Limb (tissue), 2 donors: Measurements from ENCODE around the gene CERKL.

Experiments used
- DNase-seq, 2 donors: peaks; one replicate each; pipeline ENCODE4 v3.0.0-alpha.2; 2016; ENCODE audit errors: extremely low spot score in 2 of 2

CERKL gene

DNA sequence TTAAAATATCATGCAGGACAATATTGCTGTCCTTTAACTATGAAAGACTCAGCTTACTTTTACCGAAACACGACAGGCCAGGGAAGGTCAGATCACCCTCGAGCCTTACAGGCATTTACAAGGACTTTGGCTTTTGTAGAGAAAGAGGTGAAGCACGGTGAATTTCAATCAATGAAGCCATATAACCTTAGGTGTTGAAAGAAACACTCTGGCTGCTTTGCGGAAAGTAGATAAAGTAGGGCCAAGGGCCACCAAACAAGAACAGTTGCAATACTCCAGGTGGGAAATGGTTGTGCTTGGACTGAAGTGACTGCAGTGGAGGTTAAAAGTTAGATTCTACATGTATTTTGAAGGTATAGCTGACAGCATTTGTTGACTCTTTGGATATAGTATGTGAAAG, 80.5 kb downstream of the CERKL start:
- DNase-seq = no peak

DNA sequence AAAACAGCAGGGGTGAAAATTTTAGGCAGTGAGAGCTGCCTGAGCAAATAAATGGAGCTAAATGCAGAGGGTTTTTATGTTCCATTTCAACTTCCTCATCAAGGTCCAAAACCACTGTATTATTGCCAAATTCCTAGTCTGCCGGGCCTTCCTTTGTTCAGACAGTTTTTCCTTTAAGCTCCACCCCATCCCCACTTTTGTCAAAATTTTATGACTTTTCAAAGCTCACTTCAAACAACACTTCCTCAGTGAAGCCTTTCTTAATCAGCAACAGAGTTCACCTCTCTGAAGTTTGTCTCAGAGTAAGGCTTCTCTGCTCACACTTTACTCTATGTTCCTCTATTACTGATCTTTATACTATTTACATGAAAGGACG, 81.3 kb downstream of the CERKL start:
- no peak for DNase-seq

GRCh38 chr2:181575024-181575649, 81.8 kb downstream of the CERKL start:
- no peak for DNase-seq

- DNase-seq = no peak
Observed at GRCh38 chr2:181574321-181574720, 82.6 kb downstream of the CERKL start.

GRCh38 chr2:181573140-181573736, 83.7 kb downstream of the CERKL start:
- DNase-seq = peak in 1 of 2 donors; percentile 57

- DNase-seq = no peak
Observed at GRCh38 chr2:181570833-181571661, 85.9 kb downstream of the CERKL start.

GRCh38 chr2:181570059-181570458, 86.8 kb downstream of the CERKL start:
- DNase-seq = no peak

DNA sequence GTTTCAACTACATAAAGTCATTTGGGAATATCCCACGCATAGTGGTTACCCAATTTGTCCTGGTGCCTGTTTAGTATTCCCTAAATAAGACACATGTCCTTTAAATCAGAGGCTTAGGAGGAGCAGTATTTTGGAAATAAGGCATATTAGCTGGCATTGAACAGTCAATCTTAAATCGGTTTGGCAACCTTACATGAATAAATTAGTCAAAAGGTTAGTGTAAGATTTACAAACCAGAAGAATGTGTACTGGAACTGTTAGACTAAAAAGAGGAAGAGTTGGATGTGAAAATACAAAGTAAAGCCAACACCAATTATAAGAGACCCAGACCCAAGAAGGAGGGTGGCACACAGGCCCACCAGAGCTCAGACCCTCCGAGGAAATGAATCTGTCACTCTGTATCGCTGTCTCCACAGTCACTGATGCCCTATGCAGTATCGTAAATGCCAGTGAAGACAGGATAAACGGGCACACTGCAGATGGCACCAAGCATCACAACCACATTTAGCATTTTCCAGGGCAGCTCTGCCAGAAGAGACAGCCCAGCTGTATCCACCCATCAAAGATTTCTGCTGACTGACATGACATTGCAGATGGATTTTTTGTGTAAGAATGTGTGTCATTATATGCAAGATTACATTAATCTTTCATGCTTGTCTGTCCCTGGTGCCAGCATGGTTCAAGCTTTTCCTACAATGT, 90.4 kb downstream of the CERKL start:
- DNase-seq = no peak

DNA sequence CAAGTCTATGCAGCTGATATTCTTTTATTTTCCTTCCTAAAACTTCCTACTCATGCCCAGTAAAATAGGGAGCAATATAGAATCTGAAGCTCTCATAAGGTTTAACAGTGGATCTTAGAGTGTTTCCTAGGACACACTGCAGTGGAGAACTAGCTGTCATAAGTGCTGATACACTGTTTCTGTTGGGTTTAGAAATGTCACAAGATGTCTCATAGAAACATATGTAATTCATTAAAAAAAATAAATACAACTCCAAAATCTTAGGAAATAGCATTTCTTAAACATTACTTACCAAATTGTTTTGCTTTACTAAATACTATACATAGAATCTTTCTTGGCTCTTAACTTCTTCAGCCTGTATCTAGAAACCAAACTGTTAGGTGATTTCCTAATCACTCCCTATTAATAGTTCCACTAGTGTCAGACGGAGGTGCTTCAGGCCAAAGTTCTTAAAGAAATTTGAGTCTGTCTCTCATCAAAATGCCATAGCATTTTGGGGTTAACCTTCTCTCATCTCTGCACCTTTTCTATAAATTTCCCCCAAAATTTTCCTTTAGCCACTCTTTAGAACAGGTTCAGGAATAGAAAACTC, 93.7 kb downstream of the CERKL start:
- DNase-seq = no peak

DNA sequence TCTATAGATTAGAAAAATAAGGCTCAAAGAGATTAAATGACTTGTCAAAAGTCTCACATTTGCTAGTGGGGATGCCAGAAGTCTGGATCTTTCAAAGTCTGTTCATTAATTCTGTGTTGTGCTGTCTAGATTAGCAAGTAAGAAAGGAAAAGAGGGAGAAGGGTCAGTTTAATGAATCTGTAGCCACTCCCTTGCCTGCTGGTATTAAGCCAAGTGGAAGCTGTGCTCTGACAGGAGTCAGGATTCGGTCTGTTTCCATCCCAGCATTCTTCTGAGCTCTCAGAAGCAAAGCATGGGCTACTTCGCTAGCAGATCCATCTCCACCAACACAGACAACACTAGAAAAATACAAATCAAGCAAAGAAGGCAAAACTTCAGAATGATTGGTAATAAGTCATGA, 98.5 kb downstream of the CERKL start:
- no peak for DNase-seq

DNA sequence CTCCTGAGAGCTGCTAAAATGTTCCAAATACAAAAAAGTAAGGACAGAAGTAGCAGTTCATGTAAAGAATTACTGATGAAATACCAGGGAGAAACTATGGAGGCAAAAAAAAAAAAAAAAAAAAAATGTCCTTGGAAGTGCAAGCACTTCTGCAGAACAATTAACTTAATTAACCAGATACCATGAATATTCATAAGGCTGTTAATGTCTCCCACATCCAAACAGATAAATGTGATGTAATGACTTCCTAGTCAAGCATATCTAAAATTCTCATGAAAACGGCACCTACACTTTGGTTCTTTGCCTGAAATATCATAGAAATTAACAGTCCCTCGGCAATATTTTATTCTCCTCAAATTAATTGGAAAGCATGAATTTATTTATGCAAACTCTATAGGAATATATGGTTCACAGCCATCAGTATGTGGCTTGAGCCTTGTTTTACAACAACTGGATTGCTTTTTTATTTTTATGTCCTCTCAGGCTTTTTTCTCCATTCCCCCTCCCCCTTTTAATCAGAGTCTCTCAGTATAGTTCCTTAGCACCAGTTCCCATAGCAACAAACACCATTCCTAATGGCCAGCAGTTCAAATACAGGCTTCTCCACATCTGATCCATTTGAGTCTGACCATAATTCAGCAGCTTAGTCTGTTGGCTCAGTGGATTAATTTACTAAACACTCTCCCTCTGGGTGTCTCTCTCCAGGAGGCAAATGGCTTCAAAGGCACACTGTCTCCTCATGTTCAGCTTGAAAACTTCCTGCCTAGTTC, 102.7 kb downstream of the CERKL start:
- no peak for DNase-seq

DNA sequence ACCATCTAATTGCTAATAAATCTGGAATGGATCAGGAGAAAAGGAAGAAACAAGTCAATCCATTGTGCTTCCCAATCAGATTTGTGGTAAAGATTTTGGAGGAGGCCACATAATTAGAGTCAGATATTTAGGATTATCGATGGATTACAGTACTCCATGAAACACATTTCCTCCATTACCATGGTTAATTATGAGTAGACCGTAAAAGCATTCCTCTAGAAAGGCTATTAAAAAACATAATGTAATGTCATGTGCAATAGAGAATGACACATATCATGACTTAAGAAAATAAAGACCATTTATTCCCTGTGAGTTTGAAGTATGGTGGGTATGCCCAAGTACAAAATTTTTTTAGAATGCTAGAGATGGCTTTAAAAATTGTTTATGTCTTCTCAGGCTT, 103.7 kb downstream of the CERKL start:
- DNase-seq = no peak

- DNase-seq = no peak
Observed at GRCh38 chr2:181552808-181553207, 104.1 kb downstream of the CERKL start.

GRCh38 chr2:181546086-181546485, 110.8 kb downstream of the CERKL start:
- no peak for DNase-seq

GRCh38 chr2:181542170-181542569, 114.7 kb downstream of the CERKL start:
- DNase-seq = no peak

GRCh38 chr2:181540421-181540820, 116.5 kb downstream of the CERKL start:
- no peak for DNase-seq

GRCh38 chr2:181536730-181537129, 120.2 kb downstream of the CERKL start:
- DNase-seq = no peak

GRCh38 chr2:181528441-181528840, 128.5 kb downstream of the CERKL start:
- DNase-seq = no peak

DNA sequence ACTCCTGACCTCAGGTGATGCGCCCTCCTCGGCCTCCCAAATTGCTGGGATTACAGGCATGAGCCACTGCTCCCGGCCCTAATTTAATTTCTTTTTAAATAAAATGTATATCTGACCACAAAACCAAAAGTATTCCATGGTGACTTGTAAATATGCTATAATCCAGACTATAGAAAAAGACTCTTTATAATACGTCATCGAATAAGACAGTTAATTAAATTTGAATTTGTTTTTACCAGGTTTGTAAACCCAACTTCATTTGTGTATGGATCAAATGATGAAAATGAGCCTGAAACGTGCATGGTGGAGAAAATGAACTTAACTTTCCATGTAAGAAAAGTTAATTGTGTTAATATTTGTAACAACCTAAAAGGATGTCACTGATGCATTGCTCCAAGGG, 129.8 kb downstream of the CERKL start:
- no peak for DNase-seq

DNA sequence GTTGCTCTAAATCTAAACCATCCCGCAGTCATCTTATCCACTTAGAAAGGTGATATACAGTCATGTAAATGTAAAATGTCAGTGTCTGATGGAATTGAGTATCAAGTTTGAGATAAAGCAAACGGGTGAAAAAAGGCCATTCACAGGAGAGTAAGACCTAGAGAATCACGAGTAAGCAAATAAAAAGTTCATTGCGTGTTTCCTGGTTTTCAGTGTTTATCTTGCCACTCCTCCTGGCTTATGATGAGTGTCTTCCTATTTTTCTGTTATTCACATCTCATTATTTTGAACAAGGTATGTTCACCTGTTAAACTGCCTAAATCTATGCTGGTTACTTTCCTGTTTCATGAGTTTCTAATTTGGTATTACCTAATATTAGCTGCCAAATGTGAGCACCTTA, 130.9 kb downstream of the CERKL start:
- DNase-seq = no peak

DNA sequence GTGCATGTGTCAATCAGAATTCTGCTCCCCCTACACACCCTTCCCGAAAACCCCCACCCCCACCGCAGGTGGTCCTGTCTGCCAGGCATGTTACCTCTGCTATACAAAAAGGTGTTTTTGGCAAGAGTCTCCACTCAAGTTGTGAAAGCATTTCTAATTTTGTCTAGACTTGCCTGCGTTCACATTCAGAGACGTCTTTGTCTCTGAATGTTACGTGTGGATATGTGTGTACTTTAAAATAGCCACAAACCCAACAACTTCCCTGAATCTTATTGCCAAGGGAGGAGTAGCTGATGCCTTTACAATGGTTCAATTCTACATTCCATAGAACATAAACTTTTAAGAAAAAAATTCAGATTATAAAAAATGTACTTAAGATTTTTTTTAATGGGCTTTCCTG, 133.1 kb downstream of the CERKL start:
- DNase-seq = peak in 1 of 2 donors; percentile 31
